Right lobe of liver (tissue), 6 donors: ENCODE measurements around the gene HSPA12A. TPM values are rescaled to one million over a fixed set of nuclear protein-coding genes. Genes with fewer than 3 reads are reported as not detected.

ENCODE experiments used
- ATAC-seq, 4 donors: fragments of 200-7000 bp; cut with Tn5 transposase; one replicate each; pipeline ENCODE4 v1.9.1; 2020; ENCODE audit warnings: mild to moderate bottlenecking in 4 of 4, moderate library complexity in 4 of 4
- DNase-seq, 3 donors: peaks; one replicate each; pipeline ENCODE4 v3.0.0-alpha.2; 2020
- H3K27ac ChIP-seq, 3 donors: fragments of 200-600 bp; one replicate each; pipeline ENCODE4 v1.8.0; 2022
- H3K27me3 ChIP-seq, 2 donors: fragments of 200-600 bp; one replicate each; pipeline ENCODE4 v1.8.0; 2022
- H3K36me3 ChIP-seq, 4 donors: fragments of 200-600 bp; sonication (generic) in 1 of 4; one replicate each; pipeline versions ENCODE4 v1.5.1 to v1.8.0; 2017 to 2022; ENCODE audit warnings: control low read depth in 1 of 4
- H3K4me1 ChIP-seq, 4 donors: fragments of 200-600 bp; sonication (generic) in 1 of 4; one replicate each; pipeline versions ENCODE4 v1.5.1 to v1.8.0; 2017 to 2022; ENCODE audit warnings: control low read depth in 1 of 4
- H3K4me3 ChIP-seq, 3 donors: fragments of 200-600 bp; one replicate each; pipeline ENCODE4 v1.8.0; 2022
- H3K9me3 ChIP-seq, 4 donors: fragments of 200-600 bp; sonication (generic) in 1 of 4; one replicate each; pipeline versions ENCODE4 v1.5.1 to v1.8.0; 2017 to 2022; ENCODE audit warnings: control low read depth in 1 of 4
- POLR2A ChIP-seq: fragments of 450-650 bp; IDR thresholded peaks from one replicate; pipeline ENCODE4 v1.6.1; 2017; ENCODE audit warnings: antibody characterized with exemption, mild to moderate bottlenecking
- WGBS: methylation state at CpG from one replicate; pipeline ENCODE4 v1.1.6; 2018; ENCODE audit warnings: low coverage, low lambda C conversion rate; ENCODE audit not compliant: insufficient coverage; ENCODE audit errors: missing lambda C conversion rate; 5-methylcytosine and 5-hydroxymethylcytosine counted together
- intact Hi-C, 2 donors: fragments of 100-400 bp; cut with DNase I; formaldehyde crosslinking; loops; one replicate each; pipeline versions ENCODE4 v1.11.2 to v1.14.1; 2022
- total RNA-seq, 6 experiments: library from RNA; depleted of rRNA in 2 of 6; stranded (reverse); fragments of >200 nt in 2 of 6; fragmentation: NEBNext Ultra II Directional in 3 of 6; extraction: Animal tissue kit (Norgen Biotek cat#: 25700) in 3 of 6; gene quantifications; one replicate each; pipeline versions ENCODE4 v1.1.0 to v1.2.4, GENCODE V29; 2016 to 2023
- TF ChIP-seq, protein P1 (sequence below), 4 donors: fragments of 200-600 bp in 3 of 4; fragments of 450-650 bp in 1 of 4; IDR thresholded peaks; one replicate each; pipeline versions ENCODE4 v1.5.1 to v1.8.0; 2016 to 2022; ENCODE audit warnings: antibody characterized with exemption in 4 of 4, mild to moderate bottlenecking in 2 of 4
- donor health status: DM: no; HTN: yes; CAD: no.
- donor health status: DM: no; HTN: no; CAD: no.
- donor health status: DM: no; HTN: no; CAD: no.
- donor health status: DM: no; HTN: yes; CAD: no.
- donor health status: DM: no; HTN: yes; CAD: no.

HSPA12A gene
- total RNA-seq, 6 experiments from 2014 or later = 2.3 to 4.2 (median 2.9) TPM

DNA sequence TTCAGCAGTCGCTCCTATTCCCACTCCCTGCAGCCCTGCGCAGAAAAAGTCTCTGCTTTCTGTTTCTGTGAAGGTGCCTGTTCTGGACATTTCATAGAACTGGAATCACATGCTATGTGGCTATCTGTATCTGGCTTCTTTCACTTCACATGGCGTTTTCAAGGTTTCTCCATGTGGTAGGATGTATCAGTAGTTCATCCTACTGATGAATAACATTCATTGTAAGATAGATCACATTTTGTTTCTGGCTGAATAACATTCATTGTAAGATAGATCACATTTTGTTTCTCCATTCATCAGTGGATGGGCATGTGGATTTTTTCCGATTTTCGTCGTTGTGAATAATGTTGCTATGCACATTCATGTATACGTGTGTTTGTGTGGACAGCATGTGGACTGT is 44.5 kb downstream of the HSPA12A start:
- no peak for ATAC-seq
- Histone ChIP-seq H3K4me3 (no peak overlapping the region), H3K36me3 (no peaks in the 10 kb centered on the region), H3K9me3 (no peaks in the 10 kb centered on the region), H3K27ac (no peak overlapping the region), H3K27me3 (no peaks in the 10 kb centered on the region), H3K4me1 (no peaks in the 10 kb centered on the region)
- no peak for TF ChIP-seq POLR2A
- TF ChIP-seq, protein P1, sequence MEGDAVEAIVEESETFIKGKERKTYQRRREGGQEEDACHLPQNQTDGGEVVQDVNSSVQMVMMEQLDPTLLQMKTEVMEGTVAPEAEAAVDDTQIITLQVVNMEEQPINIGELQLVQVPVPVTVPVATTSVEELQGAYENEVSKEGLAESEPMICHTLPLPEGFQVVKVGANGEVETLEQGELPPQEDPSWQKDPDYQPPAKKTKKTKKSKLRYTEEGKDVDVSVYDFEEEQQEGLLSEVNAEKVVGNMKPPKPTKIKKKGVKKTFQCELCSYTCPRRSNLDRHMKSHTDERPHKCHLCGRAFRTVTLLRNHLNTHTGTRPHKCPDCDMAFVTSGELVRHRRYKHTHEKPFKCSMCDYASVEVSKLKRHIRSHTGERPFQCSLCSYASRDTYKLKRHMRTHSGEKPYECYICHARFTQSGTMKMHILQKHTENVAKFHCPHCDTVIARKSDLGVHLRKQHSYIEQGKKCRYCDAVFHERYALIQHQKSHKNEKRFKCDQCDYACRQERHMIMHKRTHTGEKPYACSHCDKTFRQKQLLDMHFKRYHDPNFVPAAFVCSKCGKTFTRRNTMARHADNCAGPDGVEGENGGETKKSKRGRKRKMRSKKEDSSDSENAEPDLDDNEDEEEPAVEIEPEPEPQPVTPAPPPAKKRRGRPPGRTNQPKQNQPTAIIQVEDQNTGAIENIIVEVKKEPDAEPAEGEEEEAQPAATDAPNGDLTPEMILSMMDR (IDR thresholded peaks at IDR 0.05) = no peak
- intact Hi-C loops = no loop called here
- 80% methylated on average over 7 of the region's 7 CpGs for WGBS
- DNase-seq = no peak

DNA sequence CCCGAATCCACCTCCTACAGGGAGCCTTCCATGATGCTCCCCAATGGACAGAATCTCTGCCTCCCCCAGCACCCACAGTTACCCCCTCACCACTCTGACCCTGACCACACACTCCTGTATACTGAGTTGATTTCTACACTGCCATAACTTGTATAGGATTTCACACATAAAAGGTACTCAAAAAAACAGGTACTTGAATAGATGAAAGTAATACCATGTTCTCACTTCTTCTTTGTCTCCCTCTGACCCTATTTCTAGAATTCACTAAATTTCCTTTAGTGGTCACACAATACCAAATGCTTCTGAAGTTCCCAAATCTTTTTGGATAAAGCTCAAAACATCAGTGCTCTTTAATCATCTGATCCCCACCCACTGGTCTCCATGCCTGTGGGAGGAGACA is 45.4 kb downstream of the HSPA12A start:
- Histone ChIP-seq H3K27ac (no peak overlapping the region), H3K4me3 (no peak overlapping the region), H3K9me3 (no peaks in the 10 kb centered on the region), H3K4me1 (no peaks in the 10 kb centered on the region), H3K27me3 (no peaks in the 10 kb centered on the region), H3K36me3 (no peaks in the 10 kb centered on the region)
- ATAC-seq (no peak), DNase-seq (no peak)
- no peak for TF ChIP-seq POLR2A
- TF ChIP-seq, protein P1 (IDR thresholded peaks at IDR 0.05) = no peak
- 63% methylated on average over 1 of the region's 1 CpG for WGBS
- intact Hi-C loops = no loop called here

DNA sequence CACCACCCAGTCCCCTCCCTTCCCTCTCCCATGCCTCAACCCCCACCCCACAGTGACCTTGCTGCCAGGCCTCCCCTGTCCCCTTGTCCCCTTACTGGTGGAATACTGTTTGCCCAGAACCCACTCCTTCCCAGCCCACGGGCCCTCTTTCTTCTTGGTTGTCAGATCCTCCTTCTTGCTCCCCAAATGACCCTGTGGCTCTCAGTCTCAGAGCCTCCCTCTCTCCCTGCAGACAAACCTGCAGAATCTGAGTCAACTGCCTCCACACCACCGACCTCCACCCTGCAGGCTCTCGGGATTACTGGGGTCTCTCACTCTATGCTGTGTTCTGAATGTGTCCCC is 47.5 kb downstream of the HSPA12A start:
- DNase-seq (no peak), ATAC-seq (no peak)

DNA sequence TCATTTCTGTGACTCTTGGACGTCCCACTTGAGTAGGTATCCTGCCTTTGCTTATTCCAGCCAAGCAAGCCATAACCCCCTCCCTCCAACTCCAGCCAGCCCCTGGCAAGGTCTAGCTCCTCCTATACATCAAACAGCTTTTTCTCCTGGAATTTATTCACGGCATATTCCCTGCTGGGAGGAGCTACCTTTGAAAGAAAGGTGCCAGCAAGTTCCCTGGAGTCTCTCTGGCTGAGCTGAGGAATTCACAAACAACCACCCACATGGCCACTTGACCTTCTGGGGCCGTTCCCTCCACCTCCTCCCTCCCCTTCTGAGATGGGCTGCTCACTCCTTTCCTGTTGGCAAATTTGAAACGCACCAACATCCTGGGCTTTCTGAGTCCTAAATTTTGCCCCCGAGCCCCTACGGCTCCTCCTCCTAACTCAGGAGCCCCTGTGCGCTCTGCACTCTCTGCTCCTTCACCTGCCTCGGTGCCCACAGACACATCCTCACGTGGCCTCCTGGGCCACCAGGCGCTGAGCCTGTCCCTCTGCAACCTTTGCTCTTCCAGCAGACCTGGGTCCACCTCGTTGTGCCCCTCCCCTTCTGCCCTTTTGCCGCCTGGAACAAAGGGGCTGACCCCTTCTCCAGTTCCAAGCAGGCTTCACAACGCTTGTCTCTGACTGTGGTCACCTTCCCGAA is 48.0 kb downstream of the HSPA12A start:
- no peaks in the 10 kb centered on the region for H3K36me3 ChIP-seq
- WGBS = 27% methylated on average over 12 of the region's 14 CpGs
- H3K4me1 ChIP-seq = no peaks in the 10 kb centered on the region
- TF ChIP-seq POLR2A = no peak
- TF ChIP-seq, protein P1 (IDR thresholded peaks at IDR 0.05) = no peak
- no peak overlapping the region for H3K4me3 ChIP-seq
- intact Hi-C loops = no loop called here
- no peak for DNase-seq
- peak in 3 of 4 donors; percentile 24 to 41 (median 31) for ATAC-seq
- H3K27me3 ChIP-seq = no peaks in the 10 kb centered on the region
- no peak overlapping the region for H3K27ac ChIP-seq
- H3K9me3 ChIP-seq = no peaks in the 10 kb centered on the region

More for the DNA sequence above, 47.5 kb downstream of the HSPA12A start:
- intact Hi-C loops = no loop called here
- no peak overlapping the region for H3K27ac ChIP-seq
- TF ChIP-seq POLR2A = no peak
- TF ChIP-seq, protein P1 (IDR thresholded peaks at IDR 0.05) = no peak
- H3K4me1 ChIP-seq = no peaks in the 10 kb centered on the region
- no peak overlapping the region for H3K4me3 ChIP-seq
- H3K27me3 ChIP-seq = no peaks in the 10 kb centered on the region
- no peaks in the 10 kb centered on the region for H3K36me3 ChIP-seq
- WGBS = 46% methylated on average over 2 of the region's 3 CpGs
- H3K9me3 ChIP-seq = no peaks in the 10 kb centered on the region
